Neuronal stem cell (in vitro differentiated cells): Measurements from ENCODE around the gene CAPNS1.

Experiments
- DNase-seq: peaks from one replicate; pipeline ENCODE4 v3.0.0-alpha.2; 2013; ENCODE audit warnings: low spot score
- H2AFZ ChIP-seq: one replicate; pipeline ENCODE4 v1.6.1; 2013; ENCODE audit warnings: mild to moderate bottlenecking, low read length, inconsistent platforms
- H2AK5ac ChIP-seq: 2 replicates; pipeline ENCODE4 v1.6.1; 2013; ENCODE audit warnings: low read depth, mild to moderate bottlenecking, inconsistent platforms, low read length, moderate library complexity, mixed read lengths
- H2BK120ac ChIP-seq: 2 replicates; pipeline ENCODE4 v1.6.1; 2013; ENCODE audit warnings: low read depth, mild to moderate bottlenecking, inconsistent platforms, low read length, moderate library complexity, mixed read lengths
- H2BK12ac ChIP-seq: one replicate; pipeline ENCODE4 v1.6.1; 2013; ENCODE audit warnings: low read length, inconsistent platforms
- H2BK15ac ChIP-seq: 2 replicates; pipeline ENCODE4 v1.6.1; 2013; ENCODE audit warnings: mild to moderate bottlenecking, low read length, inconsistent platforms, mixed read lengths
- H2BK5ac ChIP-seq: one replicate; pipeline ENCODE4 v1.6.1; 2013; ENCODE audit warnings: inconsistent platforms, mild to moderate bottlenecking, low read length, moderate library complexity
- H3K14ac ChIP-seq: one replicate; pipeline ENCODE4 v1.6.1; 2013; ENCODE audit warnings: low read length, inconsistent platforms
- H3K18ac ChIP-seq: 2 replicates; pipeline ENCODE4 v1.6.1; 2013; ENCODE audit warnings: low read length, inconsistent platforms
- H3K23ac ChIP-seq: 2 replicates; pipeline ENCODE4 v1.6.1; 2013; ENCODE audit warnings: low read depth, mild to moderate bottlenecking, mixed read lengths, low read length, inconsistent platforms; ENCODE audit not compliant: poor library complexity
- H3K27ac ChIP-seq: replicated peaks from 3 replicates; pipeline ENCODE4 v1.5.1; 2013; ENCODE audit warnings: low read length, inconsistent platforms
- H3K27me3 ChIP-seq, 3 experiments: 2 replicates each; pipeline ENCODE4 v1.6.1; 2013; ENCODE audit warnings: low read length in 3 of 3, mild to moderate bottlenecking in 2 of 3, inconsistent platforms in 1 of 3, low read depth in 1 of 3, mixed read lengths in 1 of 3, moderate library complexity in 1 of 3; ENCODE audit not compliant: control insufficient read depth in 3 of 3, insufficient read depth in 3 of 3
- H3K36me3 ChIP-seq, 2 donors: replicated peaks in 1 of 2; 2 replicates each; pipeline ENCODE4 v1.6.1; 2013; ENCODE audit warnings: low read length in 2 of 2; ENCODE audit not compliant: control insufficient read depth in 2 of 2, insufficient read depth in 2 of 2
- H3K4ac ChIP-seq: 2 replicates; pipeline ENCODE4 v1.6.1; 2013; ENCODE audit warnings: inconsistent platforms, mild to moderate bottlenecking, low read length, moderate library complexity
- H3K4me1 ChIP-seq, 2 donors: 1 replicate in 1 of 2; 2 replicates in 1 of 2; pipeline ENCODE4 v1.6.1; 2013; ENCODE audit warnings: low read length in 2 of 2, low read depth in 1 of 2; ENCODE audit not compliant: control insufficient read depth in 2 of 2, insufficient read depth in 1 of 2
- H3K4me2 ChIP-seq: one replicate; pipeline ENCODE4 v1.6.1; 2013; ENCODE audit warnings: mild to moderate bottlenecking, low read length, inconsistent platforms; ENCODE audit not compliant: insufficient read depth, poor library complexity, severe bottlenecking
- H3K4me3 ChIP-seq, 2 donors: 2 replicates each; pipeline ENCODE4 v1.5.1; 2013; ENCODE audit warnings: low read length in 2 of 2, mild to moderate bottlenecking in 2 of 2, inconsistent platforms in 1 of 2, moderate library complexity in 1 of 2
- H3K79me1 ChIP-seq: one replicate; pipeline ENCODE4 v1.6.1; 2013; ENCODE audit warnings: low read depth, mild to moderate bottlenecking, inconsistent platforms, low read length, moderate library complexity
- H3K9ac ChIP-seq: one replicate; pipeline ENCODE4 v1.6.1; 2013; ENCODE audit warnings: mild to moderate bottlenecking, low read depth, low read length, inconsistent platforms; ENCODE audit not compliant: poor library complexity
- H3K9me3 ChIP-seq, 2 donors: replicated peaks in 1 of 2; 2 replicates each; pipeline versions ENCODE3 to v1.6.1; 2013; ENCODE audit warnings: low read length in 2 of 2, mild to moderate bottlenecking in 2 of 2, inconsistent platforms in 1 of 2, low read depth in 1 of 2, mixed read lengths in 1 of 2, moderate library complexity in 1 of 2; ENCODE audit not compliant: control insufficient read depth in 2 of 2, insufficient read depth in 1 of 2
- H4K8ac ChIP-seq: one replicate; pipeline ENCODE4 v1.6.1; 2013; ENCODE audit warnings: low read depth, mild to moderate bottlenecking, inconsistent platforms, low read length, moderate library complexity
- H4K91ac ChIP-seq: one replicate; pipeline ENCODE4 v1.6.1; 2013; ENCODE audit warnings: low read length, low read depth, mild to moderate bottlenecking, inconsistent platforms; ENCODE audit not compliant: poor library complexity
- WGBS, 2 donors: extraction: QIAGEN DNeasy Blood & Tissue Kit; methylation state at CpG; one replicate each; pipeline ENCODE4 v1.1.7; 2013; ENCODE audit warnings: missing lambda C conversion rate in 2 of 2, mixed read lengths in 1 of 2; ENCODE audit not compliant: insufficient read length in 2 of 2, insufficient replicate concordance in 1 of 2; ENCODE audit errors: extremely low coverage in 2 of 2; 5-methylcytosine and 5-hydroxymethylcytosine counted together

CAPNS1 gene

DNA sequence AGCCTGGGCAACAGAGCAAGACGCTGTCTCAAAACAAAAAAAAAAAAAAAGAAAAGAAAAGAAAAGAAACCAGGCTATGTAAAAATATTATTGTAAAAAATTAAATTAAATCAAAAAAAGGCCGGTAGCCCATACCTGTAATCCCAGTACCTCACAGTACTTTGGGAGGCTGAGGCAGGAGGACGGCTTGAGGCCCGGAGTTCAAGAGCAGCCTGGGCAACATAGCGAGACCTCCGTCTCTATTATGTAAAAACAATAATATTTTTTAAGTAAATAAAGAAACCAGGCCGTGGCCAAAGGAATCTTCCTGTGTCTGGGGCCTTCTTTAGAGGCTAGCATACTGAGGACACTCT lies 770 bp upstream of the CAPNS1 start:
- H3K14ac ChIP-seq, result no peak overlapping the region
- no CpG with 5 or more reads among the region's 7 CpGs for WGBS, 2 donors
- no peak overlapping the region for H3K18ac ChIP-seq
- H2AFZ ChIP-seq, result peak overlapping the region; percentile 97
- no peak overlapping the region for H3K4ac ChIP-seq
- no peaks in the 10 kb centered on the region for H3K27me3 ChIP-seq
- no peak overlapping the region for H2BK12ac ChIP-seq
- peaks cover 12% of the 10 kb centered on the region for H3K79me1 ChIP-seq
- H3K9ac ChIP-seq, result no peak overlapping the region
- no peak overlapping the region for H4K91ac ChIP-seq
- no peak overlapping the region for H2BK15ac ChIP-seq
- H3K23ac ChIP-seq, result no peak overlapping the region
- H3K4me3 ChIP-seq, result peak overlapping the region; percentile 81 to 87
- H3K4me1 ChIP-seq, result peaks cover 2 to 10% of the 10 kb centered on the region in 2 donors
- H3K27ac ChIP-seq, result peak overlapping the region; percentile 81
- DNase-seq, result no peak
- H2AK5ac ChIP-seq, result no peak overlapping the region
- H3K36me3 ChIP-seq, result peaks cover 10 to 23% of the 10 kb centered on the region in 2 donors
- peak overlapping the region; percentile 99 for H3K4me2 ChIP-seq
- H2BK5ac ChIP-seq, result no peak overlapping the region
- no peaks in the 10 kb centered on the region for H3K9me3 ChIP-seq
- no peak overlapping the region for H2BK120ac ChIP-seq
- H4K8ac ChIP-seq, result no peak overlapping the region

DNA sequence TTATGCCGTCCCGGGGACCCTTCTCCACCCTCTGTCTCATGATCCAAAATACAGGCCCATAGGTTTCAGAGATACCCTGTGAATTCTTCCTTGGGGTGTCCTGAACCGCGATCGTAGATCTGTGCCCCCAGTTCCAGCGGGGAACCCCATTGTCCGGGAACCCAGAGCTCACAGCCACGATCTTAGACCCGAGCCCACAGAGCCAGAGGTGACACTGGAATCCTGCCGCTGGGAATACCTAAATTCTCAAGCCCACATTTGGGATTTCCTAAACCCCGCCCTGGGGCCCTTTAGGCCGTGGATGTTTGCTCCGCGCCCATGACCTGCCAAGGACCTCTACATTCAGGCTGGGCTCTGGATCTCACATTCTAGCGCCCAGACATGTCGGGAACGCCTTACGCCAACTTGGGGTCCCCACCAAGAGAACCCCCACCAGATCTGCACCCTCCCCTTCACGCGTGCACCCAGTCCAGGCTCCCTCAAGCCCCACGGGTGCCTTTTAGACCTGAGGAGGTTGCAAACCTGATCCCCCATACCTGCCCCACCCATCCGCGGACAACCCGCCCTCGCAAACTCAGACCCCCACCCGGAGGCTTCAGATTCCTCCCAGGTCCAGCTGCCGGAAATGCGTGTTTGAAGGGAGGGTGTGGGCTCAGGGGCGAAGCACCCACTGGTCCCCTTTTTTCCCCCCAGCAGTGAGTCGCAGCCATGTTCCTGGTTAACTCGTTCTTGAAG lies 605 bp downstream of the CAPNS1 start:
- peak overlapping the region; percentile 84 for H2AFZ ChIP-seq
- peak overlapping the region; percentile 92 for H3K9ac ChIP-seq
- no peak overlapping the region for H3K14ac ChIP-seq
- H3K4me1 ChIP-seq, result peaks cover 2 to 10% of the 10 kb centered on the region in 2 donors
- H3K27ac ChIP-seq, result peak overlapping the region; percentile 77
- no peak overlapping the region for H4K8ac ChIP-seq
- peaks cover 18 to 36% of the 10 kb centered on the region in 2 donors for H3K36me3 ChIP-seq
- H3K9me3 ChIP-seq, result no peaks in the 10 kb centered on the region
- no peak overlapping the region for H4K91ac ChIP-seq
- H2BK15ac ChIP-seq, result peak overlapping the region; percentile 88
- H3K18ac ChIP-seq, result peak overlapping the region; percentile 98
- DNase-seq, result peak; percentile 36
- peak overlapping the region; percentile 28 for H2BK120ac ChIP-seq
- H2AK5ac ChIP-seq, result peak overlapping the region; percentile 33
- peak overlapping the region; percentile 86 for H3K23ac ChIP-seq
- H2BK5ac ChIP-seq, result peak overlapping the region; percentile 93
- WGBS, 2 donors, result no CpG with 5 or more reads among the region's 31 CpGs
- no peak overlapping the region for H3K4ac ChIP-seq
- H3K4me3 ChIP-seq, result peak overlapping the region; percentile 81 to 93
- H2BK12ac ChIP-seq, result no peak overlapping the region
- H3K79me1 ChIP-seq, result peaks cover 12% of the 10 kb centered on the region
- no peaks in the 10 kb centered on the region for H3K27me3 ChIP-seq
- H3K4me2 ChIP-seq, result peak overlapping the region; percentile 61

DNA sequence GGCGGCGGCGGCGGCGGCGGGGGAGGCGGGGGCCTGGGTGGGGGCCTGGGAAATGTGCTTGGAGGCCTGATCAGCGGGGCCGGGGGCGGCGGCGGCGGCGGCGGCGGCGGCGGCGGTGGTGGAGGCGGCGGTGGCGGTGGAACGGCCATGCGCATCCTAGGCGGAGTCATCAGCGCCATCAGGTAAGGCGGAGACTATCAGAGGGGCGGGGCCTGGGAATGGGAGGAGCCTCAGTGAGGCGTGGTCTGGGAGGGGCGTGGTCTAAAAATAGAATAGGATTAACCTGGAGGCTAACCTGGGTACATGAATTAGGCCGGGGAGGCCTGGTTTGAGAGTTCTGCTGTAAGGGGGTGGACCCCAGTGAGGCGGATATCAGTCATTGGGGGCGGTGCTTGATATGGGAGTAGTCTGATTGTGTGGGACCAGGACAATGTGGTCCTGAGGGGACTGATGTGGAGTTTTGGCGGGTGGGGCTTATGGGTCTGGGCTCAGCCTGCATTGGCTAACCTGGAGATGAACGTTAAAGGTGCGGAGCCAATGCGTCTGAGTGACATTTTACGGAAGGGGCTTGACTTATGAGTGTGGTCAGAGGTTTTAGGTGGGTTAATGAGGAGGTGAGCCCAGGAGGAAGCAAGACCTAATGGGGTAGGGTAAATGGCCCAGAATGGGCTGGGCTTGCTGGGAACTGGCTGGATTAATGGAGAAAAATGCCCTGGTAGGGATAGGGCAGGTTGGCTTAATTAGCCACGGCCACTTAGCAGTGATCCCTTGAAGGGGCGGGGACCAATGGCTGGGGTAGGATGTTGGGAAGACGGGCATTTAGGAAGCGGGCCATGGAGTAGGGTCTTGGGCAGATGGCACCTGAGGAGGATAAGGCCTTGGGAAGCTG lies 1.4 kb downstream of the CAPNS1 start:
- Histone ChIP-seq H2AFZ (peak overlapping the region; percentile 84), H3K4me3 (peak overlapping the region; percentile 81 to 93), H2BK15ac (no peak overlapping the region), H4K8ac (no peak overlapping the region), H2BK120ac (no peak overlapping the region), H3K36me3 (peaks cover 26 to 44% of the 10 kb centered on the region in 2 donors), H3K27ac (peak overlapping the region; percentile 77), H4K91ac (no peak overlapping the region), H2AK5ac (peak overlapping the region; percentile 16), H3K9ac (peak overlapping the region; percentile 92), H2BK12ac (no peak overlapping the region), H3K4ac (no peak overlapping the region), H3K79me1 (peaks cover 12% of the 10 kb centered on the region), H3K4me1 (peaks cover 2 to 10% of the 10 kb centered on the region in 2 donors), H3K4me2 (peak overlapping the region; percentile 47), H3K14ac (no peak overlapping the region), H3K23ac (peak overlapping the region; percentile 6), H3K9me3 (peaks cover 0 to under 1% of the 10 kb centered on the region in 2 donors), H3K27me3 (no peaks in the 10 kb centered on the region), H3K18ac (no peak overlapping the region), H2BK5ac (peak overlapping the region; percentile 93)
- DNase-seq, result peak; percentile 79
- no CpG with 5 or more reads among the region's 42 CpGs for WGBS, 2 donors

DNA sequence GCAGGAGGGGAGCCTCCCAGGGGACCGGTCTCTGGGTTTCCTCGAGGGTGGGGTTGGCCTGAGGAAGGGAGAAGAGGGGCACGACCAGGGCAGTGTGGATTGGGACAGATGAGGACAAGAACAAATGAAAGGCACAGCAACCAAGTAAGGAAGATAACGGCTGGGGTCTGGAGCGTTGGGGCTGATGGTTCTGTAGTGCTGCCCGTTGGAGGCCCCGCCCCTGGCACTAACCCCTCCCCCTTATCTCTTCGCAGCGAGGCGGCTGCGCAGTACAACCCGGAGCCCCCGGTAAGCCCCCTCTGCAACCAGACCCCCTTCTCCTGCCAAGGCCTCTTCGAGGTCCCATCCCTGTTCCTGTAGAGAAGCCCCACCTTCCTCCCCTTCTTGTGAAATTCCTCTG lies 2.2 kb downstream of the CAPNS1 start:
- Histone ChIP-seq H2BK15ac (no peak overlapping the region), H3K27me3 (no peaks in the 10 kb centered on the region), H2BK5ac (peak overlapping the region; percentile 92), H2AK5ac (peak overlapping the region; percentile 16), H3K4me1 (peaks cover 2 to 8% of the 10 kb centered on the region in 2 donors), H2BK120ac (no peak overlapping the region), H3K4me3 (no peak overlapping the region), H3K4ac (no peak overlapping the region), H3K36me3 (peaks cover 34 to 52% of the 10 kb centered on the region in 2 donors), H4K8ac (no peak overlapping the region), H3K79me1 (peaks cover 12% of the 10 kb centered on the region), H3K18ac (no peak overlapping the region), H3K9me3 (peaks cover 0 to 3% of the 10 kb centered on the region in 2 donors), H3K9ac (no peak overlapping the region), H2BK12ac (peak overlapping the region; percentile 94), H3K23ac (no peak overlapping the region), H3K27ac (no peak overlapping the region), H3K4me2 (no peak overlapping the region), H4K91ac (no peak overlapping the region), H3K14ac (no peak overlapping the region), H2AFZ (no peak overlapping the region)
- no peak for DNase-seq
- no CpG with 5 or more reads among the region's 14 CpGs for WGBS, 2 donors
